GM12878 (cell line): ENCODE measurements around the gene INF2. TPM values are rescaled to one million over a fixed set of nuclear protein-coding genes. Genes with fewer than 3 reads are reported as not detected.

ENCODE experiments used
- ATAC-seq: fragments of 200-7000 bp; cut with Tn5 transposase; 3 replicates; pipeline ENCODE4 v1.9.1; 2020; ENCODE audit warnings: mild to moderate bottlenecking, moderate library complexity
- BruUV-seq: library from RNA; stranded (reverse); fragments of 400-500 nt; replicated peaks from 2 replicates; lab custom pipeline; 2021; lab: Mats Ljungman, UMichigan
- CTCF ChIA-PET: fragments of 300-600 bp; sonication (Branson Sonifier 250); formaldehyde crosslinking; extraction: SDS; loops from one replicate; lab custom pipeline; 2021; ENCODE audit warnings: inconsistent platforms; lab: Yijun Ruan, JAX
- POLR2A ChIA-PET: fragments of 350-600 bp; formaldehyde crosslinking; extraction: SDS; loops from one replicate; lab custom pipeline; 2021; ENCODE audit warnings: inconsistent platforms; lab: Charles Lee
- RAD21 ChIA-PET: fragments of 300-600 bp; sonication (Branson Sonifier 250); formaldehyde crosslinking; loops from one replicate; lab custom pipeline; 2023; ENCODE audit warnings: antibody characterized with exemption; ENCODE audit not compliant: unreplicated experiment; lab: Charles Lee
- SMC1A ChIA-PET: fragments of 300-600 bp; sonication (Branson Sonifier 250); formaldehyde crosslinking; loops from one replicate; lab custom pipeline; 2023; ENCODE audit not compliant: unreplicated experiment, uncharacterized antibody; lab: Charles Lee
- DNase-seq: peaks from one replicate; pipeline ENCODE4 v3.0.0-alpha.2; 2011; ENCODE audit warnings: low read depth, low spot score
- FAIRE-seq: peaks from 3 replicates; lab custom pipeline; 2011; peaks lifted over from hg19 to GRCh38; lab: Jason Lieb, UNC
- H2AFZ ChIP-seq: 2 replicates; pipeline ENCODE4 v1.6.0; 2011; ENCODE audit warnings: low read depth, low read length, control low read depth; ENCODE audit not compliant: control insufficient read depth
- H3K27ac ChIP-seq: 2 replicates; pipeline ENCODE4 v1.5.1; 2011; ENCODE audit warnings: control low read depth; ENCODE audit not compliant: control insufficient read depth, insufficient read depth
- H3K27me3 ChIP-seq, 2 experiments: replicated peaks in 1 of 2; 2 replicates each; pipeline versions ENCODE4 v1.6.0 to v1.6.1; 2011; ENCODE audit warnings: low read length in 1 of 2; ENCODE audit not compliant: control insufficient read depth in 2 of 2, insufficient read depth in 2 of 2
- H3K36me3 ChIP-seq, 2 experiments: 2 replicates each; pipeline ENCODE4 v1.5.1; 2011; ENCODE audit warnings: low read length in 1 of 2; ENCODE audit not compliant: control insufficient read depth in 2 of 2, insufficient read depth in 2 of 2
- H3K4me1 ChIP-seq: 2 replicates; pipeline ENCODE4 v1.6.1; 2011; ENCODE audit warnings: mild to moderate bottlenecking, low read length, moderate library complexity, mixed read lengths; ENCODE audit not compliant: control insufficient read depth, insufficient read depth
- H3K4me2 ChIP-seq: 2 replicates; pipeline ENCODE4 v1.6.0; 2011; ENCODE audit warnings: control low read depth; ENCODE audit not compliant: control insufficient read depth, insufficient read depth
- H3K4me3 ChIP-seq: fragments of 200-600 bp; sonication (generic); 2 replicates; pipeline ENCODE4 v1.5.1; 2016
- H3K79me2 ChIP-seq: 2 replicates; pipeline ENCODE4 v1.6.0; 2011; ENCODE audit warnings: low read length; ENCODE audit not compliant: control insufficient read depth, insufficient read depth
- H3K9ac ChIP-seq: 2 replicates; pipeline ENCODE4 v1.8.0; 2011; ENCODE audit warnings: low read length, control low read depth, mixed read lengths; ENCODE audit not compliant: control insufficient read depth, insufficient read depth
- H3K9me3 ChIP-seq: replicated peaks from 3 replicates; pipeline ENCODE4 v1.5.1; 2011; ENCODE audit warnings: mild to moderate bottlenecking, low read length; ENCODE audit not compliant: control insufficient read depth, insufficient read depth
- H4K20me1 ChIP-seq: 2 replicates; pipeline ENCODE4 v1.6.0; 2011; ENCODE audit not compliant: control insufficient read depth, insufficient read depth
- BCLAF1 ChIP-seq: fragments of 450-650 bp; IDR thresholded peaks from 2 replicates; pipeline ENCODE4 v1.6.1; 2017; ENCODE audit warnings: antibody characterized with exemption, mild to moderate bottlenecking, moderate library complexity
- ETV6 ChIP-seq, 2 experiments: fragments of 450-650 bp in 1 of 2; IDR thresholded peaks in 1 of 2; conservative IDR thresholded peaks in 1 of 2; 2 replicates each; pipeline ENCODE4 v1.6.1; 2014; ENCODE audit warnings: antibody characterized with exemption in 1 of 2, borderline replicate concordance in 1 of 2, low read depth in 1 of 2, mild to moderate bottlenecking in 1 of 2, moderate library complexity in 1 of 2
- RAD51 ChIP-seq: fragments of 450-650 bp; IDR thresholded peaks from 2 replicates; pipeline ENCODE4 v1.6.1; 2016; ENCODE audit warnings: moderate library complexity, mild to moderate bottlenecking, inconsistent platforms
- RELA ChIP-seq: fragments of 450-650 bp; IDR thresholded peaks from 2 replicates; pipeline ENCODE4 v1.8.0; 2014; ENCODE audit warnings: borderline replicate concordance; ENCODE audit not compliant: partially characterized antibody
- TCF7 ChIP-seq: IDR thresholded peaks from 2 replicates; pipeline ENCODE4 v1.6.1; 2014; ENCODE audit warnings: antibody characterized with exemption, borderline replicate concordance
- WGBS: methylation state at CpG from one replicate; pipeline ENCODE4 v1.1.6; 2016; ENCODE audit warnings: low lambda C conversion rate; ENCODE audit not compliant: insufficient replicate concordance, insufficient coverage; ENCODE audit errors: missing lambda C conversion rate; 5-methylcytosine and 5-hydroxymethylcytosine counted together
- in situ Hi-C: fragments of 300-500 bp; cut with MboI; formaldehyde crosslinking; loops from 9 replicates; pipeline ENCODE4 v1.14.3; 2018; ENCODE audit warnings: mixed read lengths
- intact Hi-C: fragments of 100-400 bp; cut with micrococcal nuclease; formaldehyde crosslinking; loops from one replicate; pipeline ENCODE4 v1.14.2; 2022; ENCODE audit not compliant: unreplicated experiment
- polyA plus RNA-seq, 11 experiments: library from polyadenylated mRNA; depleted of rRNA in 4 of 11; unstranded in 6 of 11; stranded (reverse) in 5 of 11; fragments of >200 nt; fragmentation: Nextera tagmentation in 4 of 11; fragmentation: Illumina TruSeq in 1 of 11; extraction: Ambion mirVana in 4 of 11; extraction: Trizol in 1 of 11; gene quantifications; 1 replicate in 1 of 11; 2 replicates in 10 of 11; pipeline versions ENCODE4 v1.2.1 to v1.2.3, GENCODE V29; 2011 to 2016; ENCODE audit warnings: inconsistent platforms in 2 of 11, missing spikeins in 2 of 11, low read depth in 1 of 11
- total RNA-seq, 4 experiments: library from RNA; depleted of rRNA in 3 of 4; stranded (reverse); fragments of >200 nt in 3 of 4; fragmentation: Illumina TruSeq in 1 of 4; extraction: Trizol in 1 of 4; gene quantifications; 2 replicates each; pipeline versions ENCODE4 v1.2.1 to v1.2.3, GENCODE V29; 2013 to 2021

Gene INF2
- total and polyA plus RNA-seq, 10 of the 15 experiments (the other 5 are each of a cell fraction or from before 2014, with no cell fraction given) = 0.72 to 43.2 (median 8.3) TPM

- POLR2A ChIA-PET = no interaction called here
- no peak overlapping the region for H3K4me3 ChIP-seq
- in situ Hi-C loops = no loop called here
- H4K20me1 ChIP-seq = no peaks in the 10 kb centered on the region
- WGBS = 68% methylated on average over 14 of the region's 14 CpGs
- SMC1A ChIA-PET = no interaction called here
- RAD21 ChIA-PET = no interaction called here
- FAIRE-seq (no peak), ATAC-seq (no peak), DNase-seq (no peak)
- H3K27ac ChIP-seq = no peak overlapping the region
- no TSS peak for BruUV-seq
- H3K4me1 ChIP-seq = peaks cover 4% of the 10 kb centered on the region
- intact Hi-C loops = no loop called here
- no peak overlapping the region for H3K4me2 ChIP-seq
- no peaks in the 10 kb centered on the region for H3K27me3 ChIP-seq
- no peak overlapping the region for H3K9ac ChIP-seq
- no peak for TF ChIP-seq RELA
- TF ChIP-seq BCLAF1 = no peak
- no peak for TF ChIP-seq RAD51
- no peak for TF ChIP-seq TCF7
- TF ChIP-seq ETV6 (conservative IDR thresholded peaks at IDR 0.05 in 1 of 2, IDR thresholded peaks at IDR 0.05 in 1 of 2; ENCODE audit: borderline replicate concordance in 1 of 2, low read depth in 1 of 2) = no peak
- no peak overlapping the region for H2AFZ ChIP-seq
- peaks cover 3 to 4% of the 10 kb centered on the region in 2 experiments; a peak in 3 of 4 replicates for H3K36me3 ChIP-seq
- H3K79me2 ChIP-seq = no peaks in the 10 kb centered on the region
- CTCF ChIA-PET = no interaction called here
- H3K9me3 ChIP-seq = no peaks in the 10 kb centered on the region
These were observed 10.8 kb downstream of the INF2 start for GRCh38 chr14:104700225-104700651.
